B cell (primary cell): ENCODE measurements around the gene SLC35F3.

Experiments
- EZH2 ChIP-seq: IDR thresholded peaks from 2 replicates; pipeline ENCODE4 v1.6.1; 2012; ENCODE audit warnings: borderline replicate concordance, low read depth, mild to moderate bottlenecking, moderate library complexity, low read length; ENCODE audit not compliant: insufficient read depth, poor library complexity, severe bottlenecking
- TF ChIP-seq, protein P1 (sequence below): fragments of 200-600 bp; IDR thresholded peaks from one replicate; pipeline ENCODE4 v1.8.0; 2022; ENCODE audit warnings: antibody characterized with exemption, mild to moderate bottlenecking

DNA sequence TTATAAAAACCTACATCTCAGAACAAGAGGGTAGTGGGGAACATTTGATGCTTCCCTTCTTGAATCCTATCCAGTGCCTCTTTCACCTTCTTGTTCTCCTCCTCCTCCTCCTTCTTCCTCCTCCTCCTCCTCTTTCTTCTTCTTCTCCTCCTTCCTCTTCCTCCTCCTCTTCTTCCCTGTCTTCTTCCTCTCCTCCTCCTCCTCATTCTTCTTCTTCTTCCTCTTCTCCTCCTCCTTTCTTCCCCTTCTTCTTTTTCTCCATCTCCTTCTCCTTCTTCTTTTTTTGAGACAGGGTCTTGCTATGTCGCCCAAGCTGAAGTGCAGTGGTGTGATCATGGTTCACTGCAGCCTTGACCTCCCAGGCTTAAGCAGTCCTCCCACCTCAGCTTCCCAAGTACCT lies 31.9 kb downstream of the SLC35F3 start:
- TF ChIP-seq, protein P1, sequence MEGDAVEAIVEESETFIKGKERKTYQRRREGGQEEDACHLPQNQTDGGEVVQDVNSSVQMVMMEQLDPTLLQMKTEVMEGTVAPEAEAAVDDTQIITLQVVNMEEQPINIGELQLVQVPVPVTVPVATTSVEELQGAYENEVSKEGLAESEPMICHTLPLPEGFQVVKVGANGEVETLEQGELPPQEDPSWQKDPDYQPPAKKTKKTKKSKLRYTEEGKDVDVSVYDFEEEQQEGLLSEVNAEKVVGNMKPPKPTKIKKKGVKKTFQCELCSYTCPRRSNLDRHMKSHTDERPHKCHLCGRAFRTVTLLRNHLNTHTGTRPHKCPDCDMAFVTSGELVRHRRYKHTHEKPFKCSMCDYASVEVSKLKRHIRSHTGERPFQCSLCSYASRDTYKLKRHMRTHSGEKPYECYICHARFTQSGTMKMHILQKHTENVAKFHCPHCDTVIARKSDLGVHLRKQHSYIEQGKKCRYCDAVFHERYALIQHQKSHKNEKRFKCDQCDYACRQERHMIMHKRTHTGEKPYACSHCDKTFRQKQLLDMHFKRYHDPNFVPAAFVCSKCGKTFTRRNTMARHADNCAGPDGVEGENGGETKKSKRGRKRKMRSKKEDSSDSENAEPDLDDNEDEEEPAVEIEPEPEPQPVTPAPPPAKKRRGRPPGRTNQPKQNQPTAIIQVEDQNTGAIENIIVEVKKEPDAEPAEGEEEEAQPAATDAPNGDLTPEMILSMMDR: no peak
- no peak for TF ChIP-seq EZH2
